Midbrain (tissue), 1 donor: Measurements from ENCODE around the gene UBAC2.
A peak's percentile ranks its signal among the peaks of the same experiment; 100 is the strongest.

Source experiments
- DNase-seq: peaks from one replicate; lab custom pipeline; 2025; lab: John Stamatoyannopoulos, UW

UBAC2 gene

DNA sequence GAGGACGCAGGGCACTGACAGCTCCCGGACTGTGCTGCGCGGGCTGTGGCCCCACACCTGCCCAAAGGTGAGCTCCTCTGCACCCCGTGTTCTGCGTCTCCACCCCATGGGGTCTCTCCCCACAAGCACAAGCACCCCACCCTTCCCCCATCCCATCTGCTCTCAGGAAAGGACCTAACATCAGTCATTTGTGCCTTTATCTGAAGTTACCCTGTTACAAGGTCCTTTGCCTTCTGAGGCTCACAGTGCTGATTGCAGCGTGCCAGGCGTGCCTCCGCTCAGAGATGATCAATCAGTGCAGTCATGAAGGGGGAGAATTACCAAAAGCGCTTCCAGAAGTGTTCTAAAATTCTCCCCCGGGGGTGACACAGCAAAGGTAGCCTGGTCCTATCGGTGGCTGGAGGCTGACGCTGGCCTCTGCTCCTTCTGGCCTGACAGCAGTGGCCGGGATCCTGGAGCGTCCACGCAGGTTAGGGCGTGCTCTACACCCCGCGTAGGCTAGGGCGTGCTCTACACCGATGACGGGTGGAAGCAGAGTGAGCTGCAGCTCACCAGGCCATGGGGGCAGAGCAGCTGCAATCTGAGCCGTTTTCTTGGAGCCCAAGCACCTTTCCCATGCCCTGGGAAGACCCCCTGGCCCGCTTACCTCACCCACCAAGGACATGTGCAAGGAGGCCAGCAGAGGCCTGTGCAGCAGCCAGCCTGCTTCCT, 215.9 kb downstream of the UBAC2 start:
- DNase-seq = no peak

DNA sequence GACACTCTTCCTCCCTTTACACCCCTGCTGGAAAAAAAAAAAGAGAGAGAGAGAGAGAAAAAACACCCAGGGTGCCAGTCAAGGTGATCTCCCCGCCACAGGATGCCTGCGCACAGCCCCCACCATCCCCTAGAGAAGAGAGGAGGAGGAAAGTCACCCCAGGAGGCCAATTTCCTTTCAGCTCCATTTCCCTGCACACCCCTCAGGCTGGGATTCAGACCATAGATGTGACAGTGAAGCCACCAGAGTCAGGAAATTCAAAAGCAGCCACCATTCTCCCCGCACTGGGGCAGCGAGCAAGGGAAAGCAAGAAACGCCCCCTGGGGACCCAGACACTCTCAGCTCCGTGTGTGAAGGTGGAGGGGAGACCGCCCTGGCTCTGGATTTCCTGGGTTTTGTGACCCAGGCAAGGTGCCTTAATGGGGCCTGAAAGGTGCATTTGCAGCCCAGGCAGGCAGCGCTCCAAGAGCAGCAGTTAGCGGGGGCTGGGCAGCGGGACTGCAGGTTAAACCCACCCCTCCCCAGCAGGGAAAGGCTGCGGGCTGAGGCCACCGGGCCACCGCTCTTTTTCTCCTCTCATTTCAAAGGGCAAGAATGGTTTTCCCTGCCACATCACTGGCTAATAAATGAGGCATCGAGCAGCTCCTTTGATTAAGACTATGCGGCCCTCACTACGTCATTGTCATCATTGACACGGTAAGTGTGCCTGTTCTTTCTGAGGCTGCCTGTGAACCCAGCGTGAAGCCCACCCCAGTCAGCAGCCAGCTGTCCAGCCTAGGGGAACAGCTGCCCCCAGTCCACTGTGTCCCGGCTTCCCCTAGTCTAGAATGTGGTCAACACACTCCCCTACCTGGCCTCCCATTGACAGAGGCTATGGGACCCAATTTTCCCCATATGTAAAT, 216.8 kb downstream of the UBAC2 start:
- no peak for DNase-seq

DNA sequence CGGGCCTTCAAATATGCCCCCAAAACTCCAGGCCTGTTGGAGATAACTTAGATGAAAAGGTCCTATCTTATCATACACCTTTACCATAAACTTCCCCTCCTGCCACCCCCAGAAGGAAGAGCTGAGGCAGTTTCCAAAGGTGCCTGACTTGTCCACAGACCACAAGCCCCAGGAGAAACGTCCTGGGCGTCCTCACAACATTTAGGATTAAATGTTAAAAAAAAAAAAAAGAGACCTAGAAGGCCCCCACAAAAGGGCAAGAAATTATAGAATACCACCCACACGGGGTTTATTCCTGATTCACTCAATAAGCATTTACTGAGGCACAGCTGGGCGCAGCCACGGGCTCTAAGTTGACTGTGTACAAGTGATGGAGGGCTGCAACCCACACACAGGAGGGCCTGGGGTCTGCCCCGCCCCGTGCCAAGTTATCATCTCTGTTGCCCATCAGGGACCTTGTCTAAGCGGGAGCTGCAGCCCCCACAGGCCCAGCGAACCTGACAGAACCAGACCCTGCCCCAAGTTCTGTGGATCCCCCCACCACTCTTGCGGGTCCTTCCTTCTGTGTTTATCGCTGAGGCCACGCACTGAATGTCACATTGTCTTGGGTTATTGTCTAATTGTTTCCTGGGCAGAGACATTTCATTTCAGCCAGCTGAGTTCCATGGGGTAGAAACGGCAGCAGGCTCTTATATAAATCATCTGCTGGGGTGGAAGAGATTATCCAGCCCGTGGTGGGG, 217.6 kb downstream of the UBAC2 start:
- no peak for DNase-seq

DNA sequence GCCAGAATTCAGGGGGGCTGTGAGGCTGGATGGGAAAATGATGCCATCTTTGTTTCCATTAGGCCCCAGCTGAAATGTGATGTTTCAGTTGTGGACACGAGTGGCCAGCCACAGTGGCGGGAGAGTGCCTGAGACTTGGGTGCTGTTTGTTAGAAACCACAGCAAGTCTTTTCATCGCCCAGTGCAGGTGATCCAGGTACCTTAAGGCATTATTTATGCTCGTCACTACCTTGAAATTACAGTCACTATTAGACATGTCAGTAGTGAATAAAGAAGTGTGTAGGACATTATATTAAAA, 218.1 kb downstream of the UBAC2 start:
- DNase-seq = no peak

DNA sequence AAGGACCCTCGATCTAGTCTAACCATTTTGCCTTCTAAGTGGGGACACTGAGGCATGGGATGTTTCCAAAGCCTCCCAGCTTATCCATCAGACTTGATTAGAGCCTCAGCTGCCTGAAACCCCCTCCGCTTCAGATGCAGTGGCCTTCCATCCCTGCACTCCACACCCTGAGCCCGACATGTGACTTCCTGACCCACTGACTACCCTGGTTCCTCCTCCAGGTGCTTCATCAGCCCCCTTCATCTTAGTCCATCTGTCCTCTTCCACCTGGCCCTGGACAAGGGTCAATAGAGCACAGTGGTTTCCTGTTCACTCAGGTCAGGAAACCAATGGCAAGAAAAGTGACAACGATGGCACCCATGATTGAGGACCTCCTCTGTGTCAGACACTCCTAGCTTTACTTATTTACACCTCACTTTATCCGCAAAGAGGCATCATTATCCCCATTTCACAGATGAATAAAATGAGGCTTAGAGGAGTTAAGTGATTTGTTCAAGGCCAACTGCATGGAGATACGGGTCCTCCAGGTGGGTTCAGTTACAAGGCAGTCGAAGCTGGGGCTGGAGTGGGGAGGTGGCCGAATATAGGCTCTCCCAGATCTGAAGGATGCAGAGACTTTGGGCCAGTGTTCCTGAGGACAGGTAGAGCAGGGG, 219.1 kb downstream of the UBAC2 start:
- no peak for DNase-seq

DNA sequence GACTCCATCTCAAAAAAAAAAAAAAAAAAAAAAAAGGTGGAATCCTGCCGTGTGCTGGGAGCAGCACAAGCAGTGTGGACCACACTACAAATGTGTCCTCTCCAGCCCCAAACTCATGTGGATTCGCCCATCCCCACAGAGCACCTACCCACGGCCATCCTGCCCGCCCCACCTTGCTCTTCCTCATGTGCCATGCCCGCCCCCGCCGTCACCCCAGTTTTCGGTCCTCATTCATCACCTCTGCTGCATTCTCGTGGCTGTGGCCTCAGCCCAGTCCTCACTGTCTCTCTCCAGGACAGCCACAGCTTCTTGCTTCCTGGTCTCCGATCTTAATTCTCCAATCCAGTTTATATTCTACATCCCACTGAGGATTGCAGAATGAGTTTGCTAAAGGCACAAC, 220.6 kb downstream of the UBAC2 start:
- DNase-seq = no peak

DNA sequence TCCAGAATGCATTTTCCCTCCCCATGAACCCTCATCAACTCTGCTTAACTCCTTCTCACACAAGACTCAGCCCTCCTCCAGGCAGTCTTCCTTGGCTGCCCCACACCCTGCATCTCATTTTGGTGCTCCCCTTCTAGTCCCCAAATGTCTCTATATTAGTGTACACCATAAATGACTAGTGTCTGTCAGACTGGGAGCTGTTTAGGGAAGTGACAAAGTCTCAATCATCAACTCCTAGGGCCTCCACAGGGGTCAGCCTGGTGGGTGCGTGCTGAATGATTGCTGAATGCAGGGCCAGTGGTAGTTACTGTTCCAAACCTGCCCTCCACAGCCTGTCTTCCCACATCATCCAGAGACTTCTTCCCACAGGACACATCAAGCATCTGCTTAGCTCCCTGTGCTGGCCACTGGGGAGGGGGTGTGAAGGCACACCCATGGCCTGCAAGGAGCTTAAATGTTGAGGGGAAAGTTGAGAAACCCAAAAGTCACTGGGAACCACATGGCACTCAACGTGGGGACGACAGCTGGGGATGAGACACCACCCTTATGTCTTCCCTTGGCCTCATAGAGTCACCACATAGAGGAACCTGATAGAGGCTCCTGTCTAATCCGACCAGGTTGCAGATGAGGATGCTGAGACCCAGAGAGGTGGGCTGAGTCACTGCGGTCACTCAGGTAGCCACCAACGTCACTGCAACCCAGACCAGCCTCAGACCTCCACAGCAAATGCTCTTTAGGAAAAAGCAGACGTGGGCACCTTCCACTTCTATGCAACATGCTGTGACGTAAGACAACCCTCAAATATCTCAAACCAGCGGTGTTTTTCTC, 221.3 kb downstream of the UBAC2 start:
- DNase-seq = no peak

DNA sequence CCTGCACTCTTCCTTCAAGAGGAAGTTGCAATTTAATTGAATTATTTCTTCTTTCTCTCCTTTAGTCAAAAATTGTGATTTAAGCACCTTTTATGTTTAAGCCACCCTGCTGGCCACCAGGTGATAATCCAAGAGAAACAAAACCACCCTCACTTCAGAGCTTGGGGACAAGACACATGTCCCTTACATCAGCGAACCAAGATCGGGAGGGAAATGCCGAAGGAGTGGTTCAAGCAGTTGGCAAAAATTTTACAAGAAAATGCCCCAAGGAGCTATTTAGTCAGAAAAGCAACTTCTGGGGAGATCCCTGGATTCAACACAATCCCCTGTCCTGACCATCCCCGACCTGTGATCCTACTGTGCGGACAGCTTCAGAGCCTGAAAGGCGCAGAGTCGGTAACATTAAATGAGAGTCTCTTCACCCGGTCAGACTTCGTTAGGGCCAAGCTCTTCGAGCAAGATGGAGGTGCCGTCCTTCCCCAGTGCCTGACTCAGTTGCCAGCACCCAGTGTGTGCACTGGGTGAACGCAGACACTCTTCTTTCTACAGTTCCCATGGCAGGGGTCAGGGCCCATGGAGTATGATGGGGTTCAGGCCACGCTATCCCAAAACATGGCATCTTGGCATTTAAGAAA, 222.0 kb downstream of the UBAC2 start:
- DNase-seq = no peak

DNA sequence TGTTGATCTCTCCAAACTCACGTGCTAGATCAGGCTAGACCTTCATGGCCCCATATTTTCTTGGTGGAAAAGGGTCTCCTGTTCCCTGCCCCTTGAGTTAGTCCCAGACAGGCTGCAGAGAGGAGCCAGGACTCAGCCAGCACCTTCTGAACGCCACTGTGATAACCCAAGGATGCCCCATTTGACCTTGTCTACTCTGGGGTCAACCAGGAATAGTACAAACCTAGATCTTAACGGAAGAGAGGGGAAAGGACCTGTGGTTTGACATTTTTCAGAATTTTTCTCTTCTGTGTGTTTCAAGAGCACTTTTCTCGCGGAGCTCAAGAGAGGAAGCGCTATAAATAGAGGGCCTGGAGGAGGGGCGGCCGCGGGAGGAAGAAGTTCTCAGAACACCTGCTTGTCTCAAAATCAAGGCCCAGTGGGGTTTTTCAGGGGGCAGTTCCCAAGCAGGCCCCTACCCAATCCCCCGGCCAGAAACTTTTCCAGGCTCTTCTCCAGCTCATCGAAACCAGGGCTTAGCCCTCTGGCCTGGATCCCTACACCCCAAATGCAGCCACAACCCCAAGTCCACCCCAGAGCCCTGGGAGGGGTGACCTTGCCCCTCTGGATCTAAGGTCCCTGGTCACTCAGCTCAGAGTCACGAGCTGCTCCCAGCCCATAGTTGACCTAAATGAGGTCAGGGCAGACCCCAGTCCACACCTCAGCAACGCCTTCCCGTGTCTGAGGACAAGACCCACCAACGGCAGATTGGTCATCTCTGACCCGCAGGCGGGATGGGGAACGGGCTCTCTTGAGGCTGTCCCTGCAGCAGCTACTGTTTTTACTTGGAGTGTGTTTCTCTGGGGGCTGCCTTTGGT, 225.1 kb downstream of the UBAC2 start:
- peak; percentile 6 for DNase-seq

DNA sequence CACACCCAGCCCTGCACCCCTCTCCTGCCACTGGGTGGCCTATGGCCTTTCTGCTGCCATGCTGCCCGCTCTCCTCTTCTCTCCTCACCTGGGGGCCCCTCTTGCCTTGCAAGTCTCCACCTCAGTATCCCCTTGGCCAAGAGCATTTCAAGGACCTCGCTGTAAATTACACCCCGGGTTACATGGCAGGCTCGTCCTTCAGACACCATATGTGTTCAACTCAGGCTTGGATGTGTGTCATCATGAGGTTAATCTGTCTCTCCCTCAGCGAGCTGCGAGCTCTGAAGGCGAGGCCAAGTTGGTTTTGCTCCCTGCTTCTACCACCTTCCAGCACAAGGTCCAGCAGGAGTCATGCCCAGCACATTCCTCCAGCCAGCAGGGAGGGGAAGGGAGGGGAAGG, 225.8 kb downstream of the UBAC2 start:
- DNase-seq = no peak

DNA sequence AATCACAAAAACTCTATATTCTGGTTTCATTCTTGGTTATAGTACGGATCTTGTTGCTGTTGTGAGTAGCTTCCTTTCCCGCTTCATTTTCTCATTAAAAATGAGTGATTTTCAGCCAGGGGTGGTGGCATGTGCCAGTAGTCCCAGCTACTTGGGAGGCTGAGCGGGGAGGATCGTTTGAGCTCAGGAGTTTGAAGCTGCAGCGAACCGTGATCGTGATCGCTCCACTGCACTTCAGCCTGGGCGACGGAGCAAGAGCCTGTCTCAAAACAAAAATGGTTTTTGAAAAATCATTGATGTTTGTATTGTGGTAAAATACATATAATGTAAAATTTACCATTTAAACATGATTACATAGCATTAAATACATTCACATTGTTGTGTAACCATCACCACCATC, 229.0 kb downstream of the UBAC2 start:
- no peak for DNase-seq

DNA sequence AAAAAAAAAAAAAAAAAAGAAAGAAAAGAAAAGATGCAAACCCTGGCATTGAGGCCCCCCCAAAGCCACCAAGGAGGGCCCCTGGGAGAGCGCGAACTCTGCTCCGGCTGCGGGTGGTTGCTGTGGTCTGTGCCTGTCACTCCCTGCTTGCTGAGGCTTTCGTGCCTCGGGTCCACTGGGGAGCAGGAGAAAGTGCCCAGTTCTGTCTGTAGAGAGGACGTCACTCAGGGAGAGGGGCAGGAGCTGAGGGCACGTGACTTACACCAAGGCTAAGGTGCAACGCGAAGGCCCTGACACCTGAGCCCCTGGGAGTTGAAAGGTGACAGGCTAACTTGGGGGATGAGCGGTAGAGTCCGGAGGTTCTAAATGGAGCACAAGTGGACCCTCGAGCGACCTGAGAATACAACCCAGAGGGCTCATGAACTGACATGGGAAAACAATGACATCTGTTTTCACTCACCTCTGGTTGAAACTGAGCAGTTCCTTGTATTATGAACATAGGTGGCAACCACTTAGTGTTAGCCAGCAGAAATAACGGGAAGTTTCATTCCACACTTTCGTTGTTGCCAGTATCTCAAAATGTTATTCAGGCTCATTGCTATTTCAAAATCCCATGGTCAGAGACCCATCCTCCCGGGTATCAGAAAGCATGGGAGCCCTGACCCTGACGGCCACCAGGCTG, 231.4 kb downstream of the UBAC2 start:
- DNase-seq = no peak

DNA sequence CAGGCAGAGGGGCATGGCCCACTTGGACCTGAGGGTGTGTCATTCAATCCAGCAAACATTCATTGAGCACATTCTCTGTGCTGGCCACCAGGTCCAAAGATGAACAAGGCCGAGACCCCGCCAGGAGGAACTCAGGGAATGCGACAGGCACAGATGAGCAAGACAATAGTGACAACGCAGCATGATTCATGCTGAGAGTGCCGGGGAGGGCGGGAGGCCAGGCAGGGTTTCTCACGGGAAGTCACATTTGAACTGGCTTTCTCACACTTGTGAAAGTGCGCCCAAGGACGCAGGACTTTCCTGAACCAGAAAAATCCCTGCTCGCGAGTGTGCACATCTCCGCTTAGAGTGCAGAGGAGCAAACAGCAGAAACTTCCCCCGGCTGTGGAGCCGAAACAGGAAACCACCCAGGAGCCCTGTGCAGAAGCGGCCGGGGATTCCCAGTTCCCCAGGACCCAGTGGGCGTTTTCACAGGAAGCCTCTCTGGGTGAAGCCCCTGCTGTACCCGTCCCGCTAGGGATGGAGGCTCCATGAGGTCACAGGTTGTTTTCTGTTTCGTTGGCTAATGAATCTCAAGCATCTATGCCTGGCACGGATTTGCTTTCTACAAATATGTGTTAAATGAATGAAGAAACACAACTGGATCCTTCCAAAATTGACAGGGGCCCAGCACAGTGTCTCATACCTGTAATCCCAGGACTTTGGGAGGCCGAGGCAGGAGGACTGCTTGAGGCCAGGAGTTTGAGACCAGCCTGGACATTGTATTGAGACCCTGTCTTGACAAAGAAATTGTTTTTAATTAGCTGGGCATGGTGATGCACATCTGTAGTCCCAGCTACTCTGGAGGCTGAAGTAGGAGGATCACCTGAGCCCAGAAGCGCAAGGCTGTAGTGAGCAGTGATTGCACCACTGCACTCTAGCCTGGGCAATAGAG, 232.2 kb downstream of the UBAC2 start:
- peak; percentile 15 for DNase-seq

DNA sequence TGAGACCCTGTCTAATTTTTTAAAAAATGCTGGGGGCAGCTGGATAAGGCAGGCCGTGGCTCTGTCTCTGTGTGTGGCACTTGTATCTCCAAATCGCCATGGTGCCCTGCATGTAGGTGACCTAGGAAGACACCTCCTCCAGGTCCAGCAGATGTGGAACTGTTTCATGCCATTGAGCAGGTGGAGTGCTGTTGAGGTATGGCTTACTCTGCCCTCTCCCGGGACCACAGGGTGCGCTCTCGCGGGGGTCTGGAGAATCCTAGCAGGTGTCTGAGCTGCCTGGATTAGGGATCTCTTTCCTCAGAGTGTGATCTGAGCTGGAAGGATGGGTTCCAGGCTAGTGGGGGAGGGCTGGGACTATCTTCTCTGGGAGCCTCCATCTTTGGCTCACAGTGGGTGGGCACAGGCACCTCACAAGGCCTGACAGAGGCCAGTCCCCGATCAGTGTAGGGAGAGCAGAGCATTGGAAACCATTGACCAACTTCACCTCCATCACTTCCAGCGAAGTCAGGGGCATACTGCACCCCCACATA, 233.0 kb downstream of the UBAC2 start:
- DNase-seq = no peak

DNA sequence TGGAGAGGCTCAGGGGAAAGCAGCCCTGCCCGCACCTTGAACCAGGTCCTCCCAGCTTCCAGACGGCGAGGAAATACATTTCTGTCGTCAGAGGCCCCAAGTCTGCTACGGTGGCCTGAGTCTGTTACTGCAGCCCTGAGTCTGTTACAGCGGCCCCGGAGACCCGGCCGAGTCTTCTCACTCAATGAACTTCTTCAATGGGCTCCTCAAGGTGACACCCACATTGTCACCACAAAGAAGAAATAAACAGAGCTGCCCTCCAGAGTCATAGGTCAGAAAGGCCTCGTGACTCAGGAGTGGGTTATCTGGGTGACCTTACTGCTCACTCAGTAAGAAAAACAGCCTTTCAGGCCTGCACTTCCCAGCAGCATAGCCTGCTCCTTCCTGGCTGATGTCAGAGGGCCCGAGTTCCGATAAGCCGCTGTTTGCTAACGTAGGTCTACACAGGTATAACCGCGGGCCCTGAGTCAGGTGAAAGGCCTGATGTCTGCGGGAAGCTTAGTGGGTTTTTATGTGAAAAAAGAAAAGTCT, 233.7 kb downstream of the UBAC2 start:
- no peak for DNase-seq

DNA sequence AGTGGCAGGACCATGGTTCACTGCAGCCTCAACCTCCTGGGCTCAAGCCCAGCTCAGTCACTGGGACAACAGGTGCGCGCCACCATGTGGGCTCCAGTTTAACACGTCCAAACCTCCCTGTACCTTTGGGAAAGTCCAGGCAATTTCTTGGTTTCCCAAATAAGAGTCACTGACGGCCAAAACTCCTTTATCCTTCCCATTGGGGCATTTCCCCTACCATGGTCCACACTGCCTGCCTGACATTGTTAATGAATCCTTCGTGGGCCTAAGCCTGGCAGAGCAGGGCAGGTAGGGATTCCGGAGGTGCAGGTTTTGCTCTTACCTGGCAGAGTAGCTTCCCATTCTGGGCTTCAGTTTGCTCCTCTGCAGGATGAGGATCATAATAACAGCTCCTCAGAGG, 234.5 kb downstream of the UBAC2 start:
- no peak for DNase-seq

DNA sequence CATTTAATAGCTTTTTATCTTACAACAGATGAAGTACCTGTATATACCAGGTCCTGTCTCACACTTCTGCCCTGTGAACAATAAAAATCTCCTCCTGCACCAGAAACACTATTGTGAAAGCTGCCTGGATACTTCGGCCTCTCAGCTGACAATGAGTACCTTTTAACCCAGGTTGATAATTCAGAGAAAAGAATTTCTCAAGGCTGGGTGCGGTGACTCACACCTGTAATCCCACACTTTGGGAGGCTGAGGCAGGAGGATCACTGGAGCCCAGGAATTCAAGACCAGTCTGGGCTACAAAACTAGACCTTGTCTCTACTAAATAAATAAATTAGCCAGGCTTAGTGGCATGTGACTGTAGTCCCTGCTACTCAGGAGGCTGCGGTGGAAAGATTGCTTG, 235.3 kb downstream of the UBAC2 start:
- no peak for DNase-seq
